ENCODE results near the gene FAM118A. TPM values are rescaled to one million over a fixed set of nuclear protein-coding genes. Genes with fewer than 3 reads are reported as not detected.

Gene FAM118A
- total RNA-seq, 2 donors from 2014 or later: 13.0 to 149 TPM

- intact Hi-C loops (cut with DNase I): no loop called here
- no peaks in the 10 kb centered on the region for H3K36me3 ChIP-seq (replicated peaks in 1 of 2; ENCODE audit: insufficient read depth in 1 of 2, low read depth in 2 of 2)
- no peak for ATAC-seq
- peak overlapping the region; percentile 59 to 93 for H3K4me3 ChIP-seq
- peak overlapping the region; percentile 17 to 83 (median 72) for H3K27ac ChIP-seq
- DNase-seq: peak in 2 of 4 donors; percentile 23 to 33
- TF ChIP-seq POLR2A (IDR thresholded peaks at IDR 0.05): no peak
- no peak for TF ChIP-seq CTCF (IDR thresholded peaks at IDR 0.05)
- H3K9me3 ChIP-seq: no peaks in the 10 kb centered on the region
- peaks cover 31% of the 10 kb centered on the region for H3K4me1 ChIP-seq
- no peaks in the 10 kb centered on the region for H3K27me3 ChIP-seq
- 3 to 6% methylated on average over 6 to 31 of the region's 33 CpGs for WGBS, 2 donors
Measured at GRCh38 chr22:45310331-45310976, 720 bp downstream of the FAM118A start.

GRCh38 chr22:45310977-45311531 lies 1.3 kb downstream of the FAM118A start:
- H3K4me1 ChIP-seq: peaks cover 31% of the 10 kb centered on the region
- ATAC-seq (no peak), DNase-seq (peak in 1 of 4 donors; percentile 16)
- intact Hi-C loops (cut with DNase I): no loop called here
- 31 to 32% methylated on average over 14 of the region's 14 CpGs for WGBS, 2 donors
- H3K9me3 ChIP-seq: no peaks in the 10 kb centered on the region
- no peaks in the 10 kb centered on the region for H3K36me3 ChIP-seq (replicated peaks in 1 of 2; ENCODE audit: insufficient read depth in 1 of 2, low read depth in 2 of 2)
- no peak overlapping the region for H3K27ac ChIP-seq
- no peak for TF ChIP-seq CTCF (IDR thresholded peaks at IDR 0.05)
- no peak for TF ChIP-seq POLR2A (IDR thresholded peaks at IDR 0.05)
- no peak overlapping the region for H3K4me3 ChIP-seq
- no peaks in the 10 kb centered on the region for H3K27me3 ChIP-seq

GRCh38 chr22:45312415-45312814 lies 2.7 kb downstream of the FAM118A start:
- no peak for ATAC-seq
- intact Hi-C loops (cut with DNase I): no loop called here
- H3K4me1 ChIP-seq: peaks cover 31% of the 10 kb centered on the region
- no peaks in the 10 kb centered on the region for H3K27me3 ChIP-seq
- H3K9me3 ChIP-seq: no peaks in the 10 kb centered on the region
- TF ChIP-seq POLR2A (IDR thresholded peaks at IDR 0.05) (no peak), CTCF (IDR thresholded peaks at IDR 0.05) (no peak)
- no peak overlapping the region for H3K4me3 ChIP-seq
- WGBS, 2 donors: 89 to 93% methylated on average over 7 to 8 of the region's 8 CpGs
- no peak for DNase-seq
- no peak overlapping the region for H3K27ac ChIP-seq
- H3K36me3 ChIP-seq (replicated peaks in 1 of 2; ENCODE audit: insufficient read depth in 1 of 2, low read depth in 2 of 2): no peaks in the 10 kb centered on the region

GRCh38 chr22:45312856-45313255 lies 3.1 kb downstream of the FAM118A start:
- DNase-seq (no peak), ATAC-seq (no peak)
- WGBS, 2 donors: 79 to 91% methylated on average over 4 of the region's 4 CpGs
- peaks cover 31% of the 10 kb centered on the region for H3K4me1 ChIP-seq
- H3K36me3 ChIP-seq (replicated peaks in 1 of 2; ENCODE audit: insufficient read depth in 1 of 2, low read depth in 2 of 2): no peaks in the 10 kb centered on the region
- no peaks in the 10 kb centered on the region for H3K9me3 ChIP-seq
- H3K4me3 ChIP-seq: no peak overlapping the region
- TF ChIP-seq POLR2A (IDR thresholded peaks at IDR 0.05) (no peak), CTCF (IDR thresholded peaks at IDR 0.05) (no peak)
- no peaks in the 10 kb centered on the region for H3K27me3 ChIP-seq
- H3K27ac ChIP-seq: no peak overlapping the region
- intact Hi-C loops (cut with DNase I): no loop called here
